IMR-90 (cell line): ENCODE data around the gene ODAD2. TPM values are rescaled to one million over a fixed set of nuclear protein-coding genes. Genes with fewer than 3 reads are reported as not detected.

Source experiments
- ATAC-seq: fragments of 200-7000 bp; cut with Tn5 transposase; 2 replicates; pipeline ENCODE4 v1.9.1; 2020; ENCODE audit warnings: low read depth, mild to moderate bottlenecking, moderate library complexity
- BruUV-seq: library from RNA; stranded (reverse); fragments of 400-500 nt; replicated peaks from 2 replicates; lab custom pipeline; 2021; lab: Mats Ljungman, UMichigan
- CTCF ChIA-PET: fragments of 300-600 bp; formaldehyde crosslinking; extraction: SDS; loops from one replicate; lab custom pipeline; 2021; ENCODE audit warnings: antibody characterized with exemption; lab: Yijun Ruan, JAX
- POLR2A ChIA-PET: fragments of 300-600 bp; sonication (Branson Sonifier 250); formaldehyde crosslinking; loops from one replicate; lab custom pipeline; 2022; ENCODE audit warnings: antibody characterized with exemption; ENCODE audit not compliant: unreplicated experiment; lab: Charles Lee
- DNase-seq: peaks from one replicate; pipeline ENCODE4 v3.0.0; 2013
- H2AFZ ChIP-seq: replicated peaks from 2 replicates; pipeline ENCODE3; 2013; ENCODE audit warnings: low read length, mild to moderate bottlenecking; ENCODE audit not compliant: poor library complexity
- H2AK5ac ChIP-seq: 2 replicates; pipeline ENCODE4 v1.6.1; 2013; ENCODE audit warnings: low read depth, low read length, inconsistent platforms
- H2AK9ac ChIP-seq: replicated peaks from 2 replicates; pipeline ENCODE3; 2013; ENCODE audit warnings: mild to moderate bottlenecking, low read depth, low read length, moderate library complexity; ENCODE audit not compliant: poor library complexity
- H2BK120ac ChIP-seq: 2 replicates; pipeline ENCODE4 v1.6.1; 2013; ENCODE audit warnings: low read depth, low read length, inconsistent platforms
- H2BK15ac ChIP-seq: 3 replicates; pipeline ENCODE4 v1.6.1; 2013; ENCODE audit warnings: low read depth, low read length, inconsistent platforms
- H2BK20ac ChIP-seq: 2 replicates; pipeline ENCODE4 v1.6.1; 2013; ENCODE audit warnings: low read depth, mild to moderate bottlenecking, inconsistent platforms, low read length, moderate library complexity
- H2BK5ac ChIP-seq: 2 replicates; pipeline ENCODE4 v1.6.1; 2013; ENCODE audit warnings: mild to moderate bottlenecking, low read depth, low read length, inconsistent platforms; ENCODE audit not compliant: poor library complexity, severe bottlenecking
- H3K14ac ChIP-seq: replicated peaks from 2 replicates; pipeline ENCODE4 v1.6.1; 2013; ENCODE audit warnings: low read depth, low read length, inconsistent platforms
- H3K18ac ChIP-seq: 2 replicates; pipeline ENCODE4 v1.6.1; 2013; ENCODE audit warnings: low read depth, low read length, control low read depth
- H3K23ac ChIP-seq: 2 replicates; pipeline ENCODE4 v1.6.1; 2013; ENCODE audit warnings: low read depth, low read length, inconsistent platforms
- H3K27ac ChIP-seq: 2 replicates; pipeline ENCODE4 v1.5.1; 2013; ENCODE audit warnings: mild to moderate bottlenecking, control low read depth, low read length; ENCODE audit not compliant: insufficient read depth
- H3K27me3 ChIP-seq: 2 replicates; pipeline ENCODE4 v1.6.1; 2013; ENCODE audit warnings: low read length; ENCODE audit not compliant: control insufficient read depth, insufficient read depth
- H3K36me3 ChIP-seq: 2 replicates; pipeline ENCODE4 v1.6.1; 2013; ENCODE audit warnings: low read length, mixed read lengths; ENCODE audit not compliant: control insufficient read depth, insufficient read depth
- H3K4ac ChIP-seq: 2 replicates; pipeline ENCODE4 v1.6.1; 2013; ENCODE audit warnings: low read depth, low read length, inconsistent platforms
- H3K4me1 ChIP-seq: 2 replicates; pipeline ENCODE4 v1.6.1; 2013; ENCODE audit warnings: low read length, mixed read lengths; ENCODE audit not compliant: control insufficient read depth, insufficient read depth
- H3K4me2 ChIP-seq: 2 replicates; pipeline ENCODE4 v1.6.1; 2013; ENCODE audit warnings: low read depth, mild to moderate bottlenecking, control low read depth, low read length, moderate library complexity
- H3K4me3 ChIP-seq: 2 replicates; pipeline ENCODE4 v1.5.1; 2013; ENCODE audit warnings: low read depth, mild to moderate bottlenecking, control low read depth, low read length, moderate library complexity; ENCODE audit not compliant: insufficient read depth
- H3K56ac ChIP-seq: 2 replicates; pipeline ENCODE4 v1.6.1; 2013; ENCODE audit warnings: low read length, inconsistent platforms; ENCODE audit not compliant: insufficient read depth; ENCODE audit errors: extremely low read depth
- H3K79me1 ChIP-seq, 2 experiments: 2 replicates each; pipeline ENCODE4 v1.6.1; 2013; ENCODE audit warnings: low read length in 2 of 2, inconsistent platforms in 1 of 2, low read depth in 1 of 2
- H3K9ac ChIP-seq: 2 replicates; pipeline ENCODE4 v1.6.1; 2013; ENCODE audit warnings: low read depth, low read length, control low read depth
- H3K9me1 ChIP-seq: 2 replicates; pipeline ENCODE4 v1.6.1; 2013; ENCODE audit warnings: low read length, inconsistent platforms; ENCODE audit not compliant: insufficient read depth
- H3K9me3 ChIP-seq: 2 replicates; pipeline ENCODE4 v1.6.1; 2013; ENCODE audit warnings: low read length; ENCODE audit not compliant: control insufficient read depth, insufficient read depth
- H4K20me1 ChIP-seq: 2 replicates; pipeline ENCODE4 v1.6.1; 2013; ENCODE audit warnings: low read length, inconsistent platforms; ENCODE audit not compliant: insufficient read depth
- H4K5ac ChIP-seq: 2 replicates; pipeline ENCODE4 v1.6.1; 2013; ENCODE audit warnings: mild to moderate bottlenecking, low read depth, low read length, control low read depth
- H4K8ac ChIP-seq, 2 experiments: 2 replicates each; pipeline ENCODE4 v1.6.1; 2013; ENCODE audit warnings: low read depth in 2 of 2, low read length in 2 of 2, control low read depth in 1 of 2, inconsistent platforms in 1 of 2
- H4K91ac ChIP-seq: 2 replicates; pipeline ENCODE4 v1.6.1; 2013; ENCODE audit warnings: low read depth, low read length, inconsistent platforms; ENCODE audit not compliant: insufficient read depth
- BHLHE40 ChIP-seq: fragments of 150-350 bp; IDR thresholded peaks from 2 replicates; pipeline ENCODE4 v1.6.1; 2016; ENCODE audit warnings: mild to moderate bottlenecking, low read depth, low read length
- CEBPB ChIP-seq: IDR thresholded peaks from 2 replicates; pipeline ENCODE4 v1.6.1; 2012; ENCODE audit warnings: low read depth, low read length, improper control_type of control experiment
- CHD1 ChIP-seq: IDR thresholded peaks from 2 replicates; pipeline ENCODE4 v1.6.1; 2012; ENCODE audit warnings: low read depth, low read length, improper control_type of control experiment
- CTCF ChIP-seq: conservative IDR thresholded peaks from 2 replicates; pipeline ENCODE4 v1.5.1; 2012; ENCODE audit warnings: mild to moderate bottlenecking, low read depth, low read length, improper control_type of control experiment
- ELK1 ChIP-seq: fragments of 150-350 bp; IDR thresholded peaks from 2 replicates; pipeline ENCODE4 v1.6.1; 2016; ENCODE audit warnings: low read depth, mild to moderate bottlenecking, low read length, moderate library complexity, borderline replicate concordance
- FOS ChIP-seq: fragments of 150-350 bp; IDR thresholded peaks from 2 replicates; pipeline ENCODE4 v1.6.1; 2016; ENCODE audit warnings: low read depth, low read length
- MAFK ChIP-seq: IDR thresholded peaks from 2 replicates; pipeline ENCODE4 v1.6.1; 2012; ENCODE audit warnings: low read depth, low read length, improper control_type of control experiment
- MAZ ChIP-seq: IDR thresholded peaks from 2 replicates; pipeline ENCODE4 v1.6.1; 2012; ENCODE audit warnings: low read depth, mild to moderate bottlenecking, low read length, improper control_type of control experiment, moderate library complexity, borderline replicate concordance
- MXI1 ChIP-seq: IDR thresholded peaks from 2 replicates; pipeline ENCODE4 v1.6.1; 2012; ENCODE audit warnings: low read depth, mild to moderate bottlenecking, low read length, moderate library complexity, borderline replicate concordance
- NFE2L2 ChIP-seq: fragments of 150-350 bp; IDR thresholded peaks from 2 replicates; pipeline ENCODE4 v1.6.1; 2016; ENCODE audit warnings: low read depth, mild to moderate bottlenecking, low read length
- RCOR1 ChIP-seq: IDR thresholded peaks from 2 replicates; pipeline ENCODE4 v1.6.1; 2012; ENCODE audit warnings: mild to moderate bottlenecking, low read length, improper control_type of control experiment; ENCODE audit not compliant: insufficient replicate concordance
- RFX5 ChIP-seq: IDR thresholded peaks from 2 replicates; pipeline ENCODE4 v1.8.0; 2012; ENCODE audit warnings: low read depth, mild to moderate bottlenecking, low read length, moderate library complexity
- SMC3 ChIP-seq: fragments of 150-350 bp; IDR thresholded peaks from 2 replicates; pipeline ENCODE4 v1.6.1; 2016; ENCODE audit warnings: low read depth, mild to moderate bottlenecking, antibody characterized with exemption, low read length, moderate library complexity
- USF2 ChIP-seq: fragments of 150-350 bp; IDR thresholded peaks from 2 replicates; pipeline ENCODE4 v1.6.1; 2017; ENCODE audit warnings: mild to moderate bottlenecking, antibody characterized with exemption, low read length, low read depth
- dilution Hi-C: fragments of 300-500 bp; cut with HindIII; formaldehyde crosslinking; loops from one replicate; pipeline ENCODE4 v1.14.3; 2018; ENCODE audit warnings: low sequenced_read_pairs; ENCODE audit not compliant: unreplicated experiment
- in situ Hi-C: fragments of 300-500 bp; cut with MboI; formaldehyde crosslinking; loops from 3 replicates; pipeline ENCODE4 v1.14.3; 2019; ENCODE audit warnings: low sequenced_read_pairs, inconsistent platforms, mixed read lengths
- intact Hi-C: fragments of 100-400 bp; cut with micrococcal nuclease; formaldehyde crosslinking; loops from 2 replicates; pipeline ENCODE4 v1.10.0; 2022
- polyA plus RNA-seq, 3 experiments: library from polyadenylated mRNA; depleted of rRNA; stranded (reverse); fragments of >200 nt; gene quantifications; 2 replicates each; pipeline ENCODE4 v1.2.3, GENCODE V29; 2012; ENCODE audit warnings: low replicate concordance in 1 of 3
- total RNA-seq: library from RNA; depleted of rRNA; stranded (reverse); fragments of >200 nt; gene quantifications from 2 replicates; pipeline ENCODE4 v1.2.3, GENCODE V29; 2012

The ODAD2 gene
- total and polyA plus RNA-seq, 2 of the 4 experiments (the other 2 are of a cell fraction), result 0.53 to 0.72 TPM

- Histone ChIP-seq H3K36me3 (no peaks in the 10 kb centered on the region), H2BK20ac (peak overlapping the region; percentile 32; the same call in 1 of the 2 replicates), H2BK120ac (0 out of 2 replicates have a peak overlapping the region, but pooled peaks have one; percentile 41), H3K18ac (peak overlapping the region; percentile 15; the same call in 1 of the 2 replicates), H3K4me1 (peaks cover 2% of the 10 kb centered on the region; the same call in 1 of the 2 replicates), H4K8ac (peak overlapping the region; percentile 19 to 60; a peak in 3 of 4 replicates), H2AK9ac (no peak overlapping the region), H4K20me1 (no peaks in the 10 kb centered on the region), H4K5ac (peak overlapping the region; percentile 34; the same call in 1 of the 2 replicates), H2AK5ac (no peak overlapping the region), H3K9me1 (no peaks in the 10 kb centered on the region), H3K79me1 (no peaks in the 10 kb centered on the region), H2BK5ac (no peak overlapping the region), H3K4me3 (no peak overlapping the region), H3K23ac (peak overlapping the region; percentile 2; the same call in 1 of the 2 replicates), H3K56ac (no peak overlapping the region), H3K4ac (no peak overlapping the region; the same call in 1 of the 2 replicates), H3K4me2 (no peak overlapping the region), H2AFZ (no peak overlapping the region), H3K9ac (no peak overlapping the region), H3K14ac (no peak overlapping the region), H4K91ac (no peak overlapping the region), H3K27ac (no peak overlapping the region), H3K9me3 (no peaks in the 10 kb centered on the region), H2BK15ac (peak overlapping the region; percentile 83; the same call in 1 of the 3 replicates), H3K27me3 (no peaks in the 10 kb centered on the region)
- TF ChIP-seq RCOR1, result no peak
- 0 out of 2 replicates have a peak, but pooled peaks have one; percentile 12 for TF ChIP-seq SMC3
- TF ChIP-seq CEBPB, result no peak
- no peak for TF ChIP-seq RFX5
- TF ChIP-seq USF2, result no peak
- TF ChIP-seq FOS, result no peak
- TF ChIP-seq ELK1, result no peak
- TF ChIP-seq NFE2L2, result no peak
- no peak for TF ChIP-seq CHD1
- no peak for TF ChIP-seq MAZ
- TF ChIP-seq BHLHE40, result no peak
- peak; percentile 20; the same call in 1 of the 2 replicates for TF ChIP-seq CTCF
- no peak for TF ChIP-seq MAFK
- no peak for TF ChIP-seq MXI1
- dilution Hi-C loops, result no loop called here
- ChIA-PET POLR2A (no interaction called here), CTCF (interaction anchor here (1.0 kb wide), 1 partner anchor 376 kb away, joined by 4 read pairs; no protein-coding TSS in a partner anchor)
- in situ Hi-C loops, result no loop called here
- no TSS peak for BruUV-seq
- peak; percentile 23 for DNase-seq
- ATAC-seq, result peak; percentile 62
- intact Hi-C loops, result loop anchor here (5.0 to 10.0 kb wide), 2 partner anchors 312 to 520 kb away; no protein-coding TSS in a partner anchor
Measured at GRCh38 chr10:27865221-27865635, 133.7 kb downstream of the ODAD2 start.
